WERI-Rb-1 (cell line): ENCODE results near the gene NOD1.

Experiments
- DNase-seq: peaks from one replicate; pipeline ENCODE4 v3.0.0-alpha.2; 2020
- H3K27ac ChIP-seq: fragments of 250-450 bp; sonication (Bioruptor Pico); 2 replicates; pipeline ENCODE4 v1.5.1; 2020; ENCODE audit warnings: mild to moderate bottlenecking, moderate library complexity
- H3K27me3 ChIP-seq: fragments of 250-450 bp; sonication (Bioruptor Pico); 2 replicates; pipeline ENCODE4 v1.5.1; 2021; ENCODE audit warnings: mild to moderate bottlenecking, low read depth, moderate library complexity; ENCODE audit not compliant: insufficient read depth, severe bottlenecking
- H3K36me3 ChIP-seq: fragments of 250-450 bp; sonication (Bioruptor Pico); 2 replicates; pipeline ENCODE4 v1.5.1; 2020; ENCODE audit warnings: mild to moderate bottlenecking, moderate library complexity
- H3K4me3 ChIP-seq: 2 replicates; pipeline ENCODE4 v1.5.1; 2011; ENCODE audit warnings: low read depth, mild to moderate bottlenecking, control low read depth, low read length
- H3K9me3 ChIP-seq: fragments of 250-450 bp; sonication (Bioruptor Pico); 2 replicates; pipeline ENCODE4 v1.5.1; 2021; ENCODE audit warnings: mild to moderate bottlenecking, moderate library complexity; ENCODE audit not compliant: severe bottlenecking
- TF ChIP-seq, protein P1 (sequence below): IDR thresholded peaks from 2 replicates; pipeline ENCODE4 v1.5.1; 2011; ENCODE audit warnings: low read depth, mild to moderate bottlenecking, control low read depth, inconsistent platforms, low read length

The NOD1 gene

GRCh38 chr7:30459591-30460245, 18.9 kb downstream of the NOD1 start:
- Histone ChIP-seq H3K27ac (no peak overlapping the region), H3K4me3 (no peak overlapping the region), H3K36me3 (no peaks in the 10 kb centered on the region)

DNA sequence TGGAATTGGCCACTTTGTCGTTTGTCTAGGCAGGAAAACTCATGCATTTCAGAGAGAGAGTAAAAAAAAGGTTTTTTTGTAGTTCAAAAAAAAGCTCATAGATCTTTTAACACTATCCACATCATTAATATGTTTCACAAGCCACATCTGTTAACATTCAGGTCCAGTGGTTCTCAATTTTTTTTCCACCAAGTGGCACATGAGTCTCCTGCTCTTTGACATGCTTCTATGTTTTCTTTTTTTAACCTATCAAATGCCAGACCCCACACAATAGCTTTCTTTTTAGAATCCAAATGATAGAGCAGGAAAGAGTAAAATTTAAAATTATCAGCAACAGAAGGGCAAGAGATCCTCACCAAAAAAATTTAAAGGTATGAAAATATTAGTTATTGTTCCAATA, 20.3 kb downstream of the NOD1 start:
- DNase-seq = no peak
- no peak overlapping the region for H3K27ac ChIP-seq

More at GRCh38 chr7:30459591-30460245, 18.9 kb downstream of the NOD1 start:
- H3K27me3 ChIP-seq = no peaks in the 10 kb centered on the region
- no peaks in the 10 kb centered on the region for H3K9me3 ChIP-seq
- TF ChIP-seq, protein P1, sequence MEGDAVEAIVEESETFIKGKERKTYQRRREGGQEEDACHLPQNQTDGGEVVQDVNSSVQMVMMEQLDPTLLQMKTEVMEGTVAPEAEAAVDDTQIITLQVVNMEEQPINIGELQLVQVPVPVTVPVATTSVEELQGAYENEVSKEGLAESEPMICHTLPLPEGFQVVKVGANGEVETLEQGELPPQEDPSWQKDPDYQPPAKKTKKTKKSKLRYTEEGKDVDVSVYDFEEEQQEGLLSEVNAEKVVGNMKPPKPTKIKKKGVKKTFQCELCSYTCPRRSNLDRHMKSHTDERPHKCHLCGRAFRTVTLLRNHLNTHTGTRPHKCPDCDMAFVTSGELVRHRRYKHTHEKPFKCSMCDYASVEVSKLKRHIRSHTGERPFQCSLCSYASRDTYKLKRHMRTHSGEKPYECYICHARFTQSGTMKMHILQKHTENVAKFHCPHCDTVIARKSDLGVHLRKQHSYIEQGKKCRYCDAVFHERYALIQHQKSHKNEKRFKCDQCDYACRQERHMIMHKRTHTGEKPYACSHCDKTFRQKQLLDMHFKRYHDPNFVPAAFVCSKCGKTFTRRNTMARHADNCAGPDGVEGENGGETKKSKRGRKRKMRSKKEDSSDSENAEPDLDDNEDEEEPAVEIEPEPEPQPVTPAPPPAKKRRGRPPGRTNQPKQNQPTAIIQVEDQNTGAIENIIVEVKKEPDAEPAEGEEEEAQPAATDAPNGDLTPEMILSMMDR = no peak
- DNase-seq = no peak

GRCh38 chr7:30453921-30454320, 24.7 kb downstream of the NOD1 start:
- H3K27me3 ChIP-seq = no peaks in the 10 kb centered on the region
- no peak for DNase-seq
- no peaks in the 10 kb centered on the region for H3K36me3 ChIP-seq
- H3K9me3 ChIP-seq = no peaks in the 10 kb centered on the region
- TF ChIP-seq, protein P1 = no peak
- no peak overlapping the region for H3K27ac ChIP-seq
- no peak overlapping the region for H3K4me3 ChIP-seq

More for the DNA sequence above, 20.3 kb downstream of the NOD1 start:
- TF ChIP-seq, protein P1 = no peak
- Histone ChIP-seq H3K36me3 (no peaks in the 10 kb centered on the region), H3K27me3 (no peaks in the 10 kb centered on the region), H3K4me3 (no peak overlapping the region), H3K9me3 (no peaks in the 10 kb centered on the region)

DNA sequence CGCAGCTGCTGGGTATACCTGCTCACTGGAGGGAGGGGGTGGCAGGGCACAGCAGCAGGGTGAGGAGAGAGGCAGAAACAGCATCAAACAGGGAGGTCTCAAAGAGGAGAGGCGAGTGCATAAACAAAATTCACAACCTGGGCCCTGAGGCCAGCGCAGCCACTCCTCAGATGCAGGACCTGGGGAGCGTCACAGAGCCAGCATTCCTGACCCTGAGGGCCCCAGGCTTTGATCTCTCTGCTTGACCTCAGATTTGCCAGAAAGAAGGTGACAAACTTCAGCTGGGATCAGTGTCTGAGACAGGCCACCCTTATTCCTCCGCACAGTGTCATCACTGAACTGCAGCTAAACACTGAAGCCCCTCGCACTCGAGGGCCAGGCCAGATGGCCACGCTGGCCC, 25.6 kb downstream of the NOD1 start:
- H3K4me3 ChIP-seq = no peak overlapping the region
- no peak for DNase-seq
- H3K27me3 ChIP-seq = no peaks in the 10 kb centered on the region
- no peak overlapping the region for H3K27ac ChIP-seq
- no peaks in the 10 kb centered on the region for H3K9me3 ChIP-seq
- TF ChIP-seq, protein P1 = no peak
- no peaks in the 10 kb centered on the region for H3K36me3 ChIP-seq

- TF ChIP-seq, protein P1 = no peak
- H3K27ac ChIP-seq = no peak overlapping the region
- no peak overlapping the region for H3K4me3 ChIP-seq
- no peaks in the 10 kb centered on the region for H3K9me3 ChIP-seq
- DNase-seq = no peak
- H3K36me3 ChIP-seq = no peaks in the 10 kb centered on the region
- H3K27me3 ChIP-seq = no peaks in the 10 kb centered on the region
Observed at GRCh38 chr7:30452280-30452930, 26.2 kb downstream of the NOD1 start.
